Measurements from ENCODE around the gene TPT1.

GRCh38 chr13:45381196-45381595 lies 40.2 kb upstream of the TPT1 start:
- TF ChIP-seq CTCF (IDR thresholded peaks at IDR 0.05): no peak
- no peak for TF ChIP-seq POLR2A (IDR thresholded peaks at IDR 0.05)
- TF ChIP-seq EP300 (IDR thresholded peaks at IDR 0.05): no peak

Measured in ovary (tissue), 3 donors.